ENCODE results near the gene COL4A4. TPM values are rescaled to one million over a fixed set of nuclear protein-coding genes. Genes with fewer than 3 reads are reported as not detected.
"Not testable (repeated sequence)": the region's sequence is repeated elsewhere in the genome, so short reads cannot be mapped to it uniquely, and the experiment has no call there.

The COL4A4 gene
- total RNA-seq, 1 donor from 2014 or later = 0.41 TPM

DNA sequence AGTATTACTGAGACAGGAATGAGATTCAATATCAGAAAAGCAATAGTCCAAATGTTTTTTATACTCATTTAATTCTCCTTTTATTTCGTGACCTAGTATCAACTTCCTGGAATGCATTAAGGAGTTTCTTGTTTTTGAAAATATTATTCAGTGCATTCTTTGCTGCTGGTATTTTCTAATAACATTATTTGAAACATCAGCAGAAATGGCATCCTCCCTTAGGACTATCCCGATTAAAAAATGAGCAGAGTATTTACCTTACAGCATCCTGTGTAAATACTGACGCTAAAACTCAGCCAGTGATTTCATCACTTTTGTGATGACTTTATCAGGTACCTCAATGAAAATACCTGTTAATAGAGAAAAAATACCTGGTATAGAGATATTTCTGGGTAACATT lies 16.8 kb upstream of the COL4A4 start:
- Mint-ChIP-seq H3K36me3 (ENCODE audit: insufficient read depth) (no peaks in the 10 kb centered on the region), H3K9me3 (ENCODE audit: low read depth) (peaks cover 3% of the 10 kb centered on the region), H3K4me1 (ENCODE audit: low read depth) (no peaks in the 10 kb centered on the region), H3K27ac (no peak overlapping the region), H3K4me3 (ENCODE audit: low read depth) (no peak overlapping the region), H3K27me3 (no peaks in the 10 kb centered on the region)
- TF ChIP-seq, protein P1, sequence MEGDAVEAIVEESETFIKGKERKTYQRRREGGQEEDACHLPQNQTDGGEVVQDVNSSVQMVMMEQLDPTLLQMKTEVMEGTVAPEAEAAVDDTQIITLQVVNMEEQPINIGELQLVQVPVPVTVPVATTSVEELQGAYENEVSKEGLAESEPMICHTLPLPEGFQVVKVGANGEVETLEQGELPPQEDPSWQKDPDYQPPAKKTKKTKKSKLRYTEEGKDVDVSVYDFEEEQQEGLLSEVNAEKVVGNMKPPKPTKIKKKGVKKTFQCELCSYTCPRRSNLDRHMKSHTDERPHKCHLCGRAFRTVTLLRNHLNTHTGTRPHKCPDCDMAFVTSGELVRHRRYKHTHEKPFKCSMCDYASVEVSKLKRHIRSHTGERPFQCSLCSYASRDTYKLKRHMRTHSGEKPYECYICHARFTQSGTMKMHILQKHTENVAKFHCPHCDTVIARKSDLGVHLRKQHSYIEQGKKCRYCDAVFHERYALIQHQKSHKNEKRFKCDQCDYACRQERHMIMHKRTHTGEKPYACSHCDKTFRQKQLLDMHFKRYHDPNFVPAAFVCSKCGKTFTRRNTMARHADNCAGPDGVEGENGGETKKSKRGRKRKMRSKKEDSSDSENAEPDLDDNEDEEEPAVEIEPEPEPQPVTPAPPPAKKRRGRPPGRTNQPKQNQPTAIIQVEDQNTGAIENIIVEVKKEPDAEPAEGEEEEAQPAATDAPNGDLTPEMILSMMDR (IDR thresholded peaks at IDR 0.05; ENCODE audit: unreplicated experiment) = no peak
- no peak for DNase-seq (ENCODE audit: low spot score, unreplicated experiment)

DNA sequence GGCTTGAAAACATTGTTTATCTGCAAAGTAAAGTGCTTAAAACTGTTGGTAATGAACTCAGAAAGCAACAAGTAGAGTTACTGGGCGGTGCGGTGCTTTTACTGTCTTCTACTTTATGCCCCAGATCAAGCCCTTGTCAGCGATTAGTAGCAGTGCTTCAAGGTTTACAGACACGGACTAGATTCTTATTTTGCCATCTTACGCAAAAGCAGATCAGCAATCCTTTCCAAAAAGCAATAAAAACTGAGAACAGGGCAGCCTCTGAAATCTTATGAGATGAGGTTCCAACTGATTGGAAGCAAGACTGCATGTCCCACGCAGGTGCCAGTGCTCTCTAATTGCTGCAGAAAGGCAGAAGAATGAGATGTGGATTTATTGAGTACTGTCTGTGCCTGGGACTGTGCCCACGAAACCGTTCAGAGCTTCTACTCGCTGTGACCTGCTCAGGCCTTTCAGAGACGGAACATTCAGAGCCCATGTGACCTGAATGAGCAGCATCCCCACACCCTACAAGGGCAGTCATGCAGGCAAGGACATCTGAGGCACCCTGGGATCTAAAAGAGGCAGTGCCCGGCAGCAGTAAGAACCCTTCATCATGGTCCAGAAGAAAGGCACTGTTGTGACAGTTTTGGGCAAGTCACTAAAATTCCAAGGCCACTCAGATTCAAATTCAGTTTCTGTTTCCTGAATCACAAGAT lies 16.1 kb upstream of the COL4A4 start:
- TF ChIP-seq, protein P1 (IDR thresholded peaks at IDR 0.05; ENCODE audit: unreplicated experiment) = no peak
- Mint-ChIP-seq H3K27ac (no peak overlapping the region), H3K4me3 (ENCODE audit: low read depth) (no peak overlapping the region), H3K27me3 (no peaks in the 10 kb centered on the region), H3K36me3 (ENCODE audit: insufficient read depth) (no peaks in the 10 kb centered on the region), H3K9me3 (ENCODE audit: low read depth) (peaks cover 3% of the 10 kb centered on the region), H3K4me1 (ENCODE audit: low read depth) (no peaks in the 10 kb centered on the region)
- no peak for DNase-seq (ENCODE audit: low spot score, unreplicated experiment)

DNA sequence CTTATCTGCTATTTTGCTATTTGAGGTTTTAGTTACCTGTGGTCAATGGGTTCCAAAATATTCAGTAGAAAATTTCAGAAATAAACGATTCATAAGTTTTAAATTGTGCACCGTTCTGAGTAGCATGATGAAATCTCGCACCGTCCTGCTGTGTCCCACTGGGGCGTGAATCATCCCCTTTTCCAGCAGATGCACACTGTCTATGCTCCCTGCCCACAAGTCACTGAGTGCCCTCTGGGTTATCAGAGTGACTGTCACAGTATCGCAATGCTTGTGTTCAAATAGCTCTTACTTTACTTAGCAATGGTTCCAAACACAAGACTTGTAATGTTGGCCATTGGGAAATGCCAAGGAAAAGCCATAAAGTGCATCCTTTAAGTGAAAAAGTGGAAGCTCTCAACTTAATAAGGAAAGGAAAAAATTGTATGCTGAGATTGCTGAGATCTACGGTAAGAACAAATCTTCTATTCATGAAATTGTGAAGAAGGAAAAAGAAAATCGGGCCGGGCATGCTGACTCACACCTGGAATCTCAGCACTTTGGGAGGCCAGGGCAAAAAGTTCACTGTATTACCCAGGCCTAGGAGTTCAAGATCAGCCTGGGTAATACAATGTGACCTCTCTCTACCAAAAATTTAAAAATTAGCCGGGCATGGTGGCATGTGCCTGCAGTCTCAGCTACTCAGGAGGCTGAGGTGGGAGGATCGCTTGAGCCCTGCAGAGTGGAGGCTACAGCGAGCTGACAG lies 13.8 kb upstream of the COL4A4 start:
- Mint-ChIP-seq H3K27me3 (no peaks in the 10 kb centered on the region), H3K27ac (no peak overlapping the region), H3K9me3 (ENCODE audit: low read depth) (no peaks in the 10 kb centered on the region), H3K36me3 (ENCODE audit: insufficient read depth) (no peaks in the 10 kb centered on the region), H3K4me1 (ENCODE audit: low read depth) (no peaks in the 10 kb centered on the region), H3K4me3 (ENCODE audit: low read depth) (no peak overlapping the region)
- DNase-seq (ENCODE audit: low spot score, unreplicated experiment) = no peak
- TF ChIP-seq, protein P1 (IDR thresholded peaks at IDR 0.05; ENCODE audit: unreplicated experiment) = no peak

DNA sequence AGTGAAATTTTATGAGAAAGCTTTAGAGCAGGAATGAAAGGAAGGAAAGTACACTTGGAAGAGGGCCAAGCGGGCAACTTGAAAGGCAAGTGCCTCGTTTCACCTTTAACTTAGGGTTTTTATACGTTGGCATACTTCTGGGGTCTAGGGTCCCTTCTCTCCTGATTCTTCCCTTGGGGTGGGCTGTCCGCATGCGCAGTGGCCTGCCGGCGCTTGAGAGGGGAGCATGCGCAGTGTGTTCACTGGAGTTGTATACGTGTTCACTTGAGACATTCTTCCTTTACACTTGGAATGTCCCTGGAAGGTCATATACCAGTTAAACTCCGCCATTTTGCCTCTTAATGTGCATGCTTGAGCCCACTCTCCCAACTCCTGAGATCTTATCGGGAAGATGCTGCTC lies 7.8 kb upstream of the COL4A4 start:
- DNase-seq (ENCODE audit: low spot score, unreplicated experiment); H3K27me3 Mint-ChIP-seq; H3K9me3 Mint-ChIP-seq (ENCODE audit: low read depth); H3K27ac Mint-ChIP-seq; H3K4me3 Mint-ChIP-seq (ENCODE audit: low read depth); H3K36me3 Mint-ChIP-seq (ENCODE audit: insufficient read depth); H3K4me1 Mint-ChIP-seq (ENCODE audit: low read depth): not testable (repeated sequence)

DNA sequence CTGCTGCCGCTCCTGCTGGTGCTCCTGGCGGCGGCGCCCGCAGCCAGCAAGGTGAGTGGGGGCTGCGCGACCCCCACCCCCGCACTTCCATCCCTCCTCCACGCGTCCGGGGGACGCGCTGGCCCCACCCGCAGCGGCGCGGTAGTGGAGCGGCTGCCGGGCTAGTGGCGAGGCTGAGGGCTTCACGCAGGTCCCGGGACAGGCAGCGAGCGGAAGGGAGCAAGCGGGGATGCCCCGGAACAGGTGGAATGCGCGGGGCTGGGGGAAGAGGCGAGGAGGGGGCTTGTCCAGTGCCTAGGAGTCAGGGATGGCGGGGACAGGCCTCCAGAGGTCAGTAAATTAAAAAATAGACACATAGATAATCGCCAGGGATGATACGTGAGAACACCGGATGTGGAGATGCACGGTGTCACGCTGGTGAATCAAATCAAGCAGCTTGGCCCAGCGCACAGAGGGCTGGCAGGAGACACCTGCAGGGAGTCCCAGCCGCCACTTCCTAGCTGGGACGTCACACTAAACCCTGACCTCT lies 822 bp upstream of the COL4A4 start:
- TF ChIP-seq, protein P1 (IDR thresholded peaks at IDR 0.05; ENCODE audit: unreplicated experiment) = peak; percentile 9
- no peak for DNase-seq (ENCODE audit: low spot score, unreplicated experiment)
- H3K4me1 Mint-ChIP-seq (ENCODE audit: low read depth) = peaks cover 3% of the 10 kb centered on the region
- peaks cover 68% of the 10 kb centered on the region for H3K27me3 Mint-ChIP-seq
- H3K9me3 Mint-ChIP-seq (ENCODE audit: low read depth) = no peaks in the 10 kb centered on the region
- H3K27ac Mint-ChIP-seq = no peak overlapping the region
- H3K4me3 Mint-ChIP-seq (ENCODE audit: low read depth) = peak overlapping the region; percentile 69
- H3K36me3 Mint-ChIP-seq (ENCODE audit: insufficient read depth) = no peaks in the 10 kb centered on the region
